Measurements from ENCODE around the gene CSTPP1.

GRCh38 chr11:46917762-46918082 is 18.8 kb upstream of the CSTPP1 start:
- TF ChIP-seq CTCF (IDR thresholded peaks at IDR 0.05) (no peak), POLR2A (IDR thresholded peaks at IDR 0.05) (no peak)
